GM19035 (cell line): ENCODE data around the gene IL19.
"Not testable (repeated sequence)": the region's sequence is repeated elsewhere in the genome, so short reads cannot be mapped to it uniquely, and the experiment has no call there.

Source experiments
- ATAC-seq: cut with Tn5 transposase; IDR thresholded peaks from one replicate; pipeline ENCODE4 v1.9.1; 2021; ENCODE audit not compliant: unreplicated experiment

Gene IL19

GRCh38 chr1:206772243-206772937 is 1.8 kb downstream of the IL19 start, which contains the start of gene IL10:
Gene IL10, minus strand, starts transcription at chr1:206772494. Its CDS starts 59 bp downstream, at chr1:206772435.
- ATAC-seq = no peak

GRCh38 chr1:206774093-206774492 is 3.5 kb downstream of the IL19 start:
- no peak for ATAC-seq

- ATAC-seq = no peak
Measured at GRCh38 chr1:206776229-206776628, 5.7 kb downstream of the IL19 start.

DNA sequence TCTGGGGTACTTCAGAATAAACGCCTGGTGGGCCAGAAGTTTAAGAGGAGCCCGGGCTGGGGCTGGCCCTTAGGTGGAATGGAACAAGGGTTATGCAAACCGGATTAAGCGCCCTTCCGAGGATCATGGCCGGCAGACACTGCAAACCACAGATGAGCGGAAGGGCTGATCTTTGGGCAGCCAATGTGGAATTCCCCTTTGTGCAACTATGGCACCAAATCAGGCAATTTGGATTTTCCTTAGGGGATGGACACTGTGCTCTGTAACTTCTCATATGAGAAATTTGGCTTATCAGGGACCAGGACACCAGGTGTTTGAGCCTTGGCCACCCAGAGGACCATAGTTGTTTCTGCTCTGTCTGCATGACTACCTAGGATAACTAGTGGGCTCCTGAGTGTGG is 7.5 kb downstream of the IL19 start:
- no peak for ATAC-seq

DNA sequence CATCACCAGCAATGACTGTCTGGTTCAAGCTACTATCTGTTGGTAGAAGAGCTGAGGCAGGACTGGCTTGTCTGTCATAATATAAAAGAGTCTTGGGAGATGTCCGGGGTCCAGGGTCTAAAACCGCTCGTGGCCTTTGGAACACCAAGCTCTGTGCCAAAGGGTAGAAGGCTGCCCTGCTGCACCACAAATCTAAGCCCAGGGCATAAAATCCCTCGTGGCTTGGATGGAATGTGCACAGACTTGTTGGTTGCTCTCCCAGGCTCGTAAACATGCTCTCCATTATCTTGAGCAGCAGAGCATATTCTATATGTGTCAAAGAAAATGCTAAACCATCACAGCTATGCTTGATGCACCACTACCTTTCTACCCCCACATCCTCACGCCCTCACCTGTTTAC is 8.3 kb downstream of the IL19 start:
- ATAC-seq = not testable (repeated sequence)

GRCh38 chr1:206779638-206780037 is 9.1 kb downstream of the IL19 start:
- no peak for ATAC-seq

GRCh38 chr1:206782448-206782847 is 11.9 kb downstream of the IL19 start:
- no peak for ATAC-seq

- no peak for ATAC-seq
Measured at GRCh38 chr1:206783506-206783905, 12.9 kb downstream of the IL19 start.

DNA sequence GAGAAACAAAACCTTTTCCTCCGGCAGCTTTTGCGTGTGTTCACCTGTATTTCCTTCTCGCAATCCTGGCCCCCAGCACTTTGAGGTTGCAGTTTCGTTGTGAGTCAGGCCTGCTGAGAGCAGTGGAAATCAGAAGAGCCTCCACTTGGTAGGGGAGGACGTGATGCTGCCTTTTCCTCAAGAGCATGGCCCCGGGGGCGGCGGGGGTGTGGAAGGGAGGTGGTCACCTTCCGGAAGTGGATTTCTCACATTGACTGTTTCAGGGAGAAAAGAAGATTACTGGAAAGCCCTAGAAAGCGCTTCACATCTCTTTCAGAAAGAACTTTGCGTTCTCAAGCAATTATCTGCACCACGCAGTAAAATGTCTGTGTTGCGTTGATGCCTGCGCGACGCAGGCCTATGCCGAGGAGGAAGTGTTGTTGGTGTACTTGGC is 13.9 kb downstream of the IL19 start:
- peak; percentile 63 for ATAC-seq

- ATAC-seq = no peak
Measured at GRCh38 chr1:206785182-206785765, 14.7 kb downstream of the IL19 start.

GRCh38 chr1:206786212-206786886 is 15.8 kb downstream of the IL19 start:
- ATAC-seq = no peak

GRCh38 chr1:206787891-206788290 is 17.3 kb downstream of the IL19 start:
- no peak for ATAC-seq

DNA sequence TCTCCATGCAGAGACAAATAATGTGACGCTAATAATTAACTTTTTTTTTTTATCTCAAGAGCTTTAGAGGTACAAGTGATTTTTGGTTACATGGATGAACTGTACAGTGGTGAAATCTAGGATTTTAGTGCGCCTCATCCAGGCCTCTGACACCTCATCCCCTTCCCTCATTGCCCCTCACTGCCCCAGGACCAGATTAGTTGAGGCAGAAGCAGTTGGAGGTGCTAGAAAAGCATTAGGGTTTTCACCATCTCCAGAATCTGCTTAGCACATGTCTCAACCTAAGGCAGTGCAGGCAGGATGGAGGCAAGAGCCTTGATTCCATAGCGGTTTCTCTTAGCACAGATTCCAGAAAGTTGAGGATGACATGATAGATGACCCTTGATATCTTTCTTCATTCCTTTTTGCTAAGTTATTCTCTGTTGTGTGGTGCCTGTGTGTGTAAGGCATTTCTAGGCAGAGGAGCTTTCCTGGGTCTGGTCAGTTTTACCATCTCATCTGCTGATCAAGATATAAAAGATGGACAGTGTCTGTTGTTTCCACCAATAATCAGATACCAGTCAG is 18.0 kb downstream of the IL19 start:
- ATAC-seq = no peak

GRCh38 chr1:206790502-206791250 is 20.1 kb downstream of the IL19 start:
- no peak for ATAC-seq

GRCh38 chr1:206792939-206793607 is 22.5 kb downstream of the IL19 start:
- ATAC-seq = peak; percentile 49

- ATAC-seq = no peak
Measured at GRCh38 chr1:206793620-206794019, 23.0 kb downstream of the IL19 start.

DNA sequence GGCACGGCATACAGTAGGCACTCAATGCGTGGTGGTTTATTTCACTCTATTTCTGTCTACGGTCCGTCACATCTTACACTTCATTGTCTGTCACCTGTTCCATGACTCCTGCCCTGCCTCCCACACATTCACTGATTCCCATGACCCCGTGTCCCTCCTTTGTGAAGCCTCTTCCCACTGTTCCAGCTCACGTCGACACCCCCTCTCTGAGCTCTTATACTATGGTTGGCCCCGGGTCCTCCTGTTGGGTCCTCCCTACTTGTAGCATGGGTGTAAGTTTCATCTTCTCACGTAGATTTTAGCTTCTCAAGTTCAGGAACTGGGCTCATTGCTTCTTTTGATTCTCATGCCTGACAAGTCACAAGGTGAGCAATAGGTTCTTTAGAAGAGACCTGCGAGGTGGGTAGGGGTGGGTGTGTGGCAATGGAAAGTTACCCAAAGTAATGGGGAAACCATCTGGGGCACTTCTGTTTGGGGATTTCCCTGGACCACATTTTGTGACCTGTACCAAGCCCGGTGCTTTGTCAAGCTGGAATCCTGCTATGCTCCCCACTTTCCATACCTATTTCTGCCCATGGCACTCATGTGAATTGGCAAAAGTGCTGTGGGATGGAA is 23.8 kb downstream of the IL19 start:
- ATAC-seq = no peak

DNA sequence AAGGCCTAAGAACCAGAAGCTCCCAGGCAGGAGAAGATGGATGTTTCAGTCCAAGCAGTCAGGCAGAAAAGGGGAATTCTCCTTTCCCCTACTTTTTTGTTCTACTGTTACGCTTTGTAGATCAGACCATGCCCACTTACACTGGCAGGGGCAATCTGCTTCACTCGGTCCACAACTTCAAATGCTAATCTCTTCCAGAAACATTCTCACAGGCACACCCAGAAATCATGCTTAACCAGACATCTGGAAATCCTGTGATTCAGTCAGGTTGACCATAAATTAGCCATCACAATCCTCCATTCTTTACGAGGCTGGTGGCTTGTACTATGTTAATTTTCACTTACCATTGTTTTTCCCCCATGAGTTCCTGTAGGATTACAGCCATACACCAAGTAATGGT is 25.5 kb downstream of the IL19 start:
- no peak for ATAC-seq

- ATAC-seq = no peak
Measured at GRCh38 chr1:206796981-206797402, 26.4 kb downstream of the IL19 start.
